Measurements from ENCODE around the gene CNTNAP2. TPM values are rescaled to one million over a fixed set of nuclear protein-coding genes. Genes with fewer than 3 reads are reported as not detected.

CNTNAP2 gene
- total RNA-seq, 2 experiments from 2014 or later, result 0.28 TPM; not detected in 1

GRCh38 chr7:147432079-147432478, 1315.5 kb downstream of the CNTNAP2 start:
- H3K4me1 ChIP-seq (ENCODE audit: insufficient read depth, low read length, poor library complexity, severe bottlenecking), result no peaks in the 10 kb centered on the region
- CTCF ChIA-PET (ENCODE audit: unreplicated experiment), result no interaction called here
- H3K9me2 ChIP-seq (ENCODE audit: insufficient read depth, low read length), result no peaks in the 10 kb centered on the region
- TF ChIP-seq, protein P1, sequence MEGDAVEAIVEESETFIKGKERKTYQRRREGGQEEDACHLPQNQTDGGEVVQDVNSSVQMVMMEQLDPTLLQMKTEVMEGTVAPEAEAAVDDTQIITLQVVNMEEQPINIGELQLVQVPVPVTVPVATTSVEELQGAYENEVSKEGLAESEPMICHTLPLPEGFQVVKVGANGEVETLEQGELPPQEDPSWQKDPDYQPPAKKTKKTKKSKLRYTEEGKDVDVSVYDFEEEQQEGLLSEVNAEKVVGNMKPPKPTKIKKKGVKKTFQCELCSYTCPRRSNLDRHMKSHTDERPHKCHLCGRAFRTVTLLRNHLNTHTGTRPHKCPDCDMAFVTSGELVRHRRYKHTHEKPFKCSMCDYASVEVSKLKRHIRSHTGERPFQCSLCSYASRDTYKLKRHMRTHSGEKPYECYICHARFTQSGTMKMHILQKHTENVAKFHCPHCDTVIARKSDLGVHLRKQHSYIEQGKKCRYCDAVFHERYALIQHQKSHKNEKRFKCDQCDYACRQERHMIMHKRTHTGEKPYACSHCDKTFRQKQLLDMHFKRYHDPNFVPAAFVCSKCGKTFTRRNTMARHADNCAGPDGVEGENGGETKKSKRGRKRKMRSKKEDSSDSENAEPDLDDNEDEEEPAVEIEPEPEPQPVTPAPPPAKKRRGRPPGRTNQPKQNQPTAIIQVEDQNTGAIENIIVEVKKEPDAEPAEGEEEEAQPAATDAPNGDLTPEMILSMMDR (conservative IDR thresholded peaks at IDR 0.05; ENCODE audit: low read length), result 0 out of 2 replicates have a peak, but pooled peaks have one; percentile 29
- TF ChIP-seq EZH2phosphoT487 (IDR thresholded peaks at IDR 0.05; ENCODE audit: borderline replicate concordance, low read depth, low read length), result no peak
- no TSS peak for BruUV-seq (replicated peaks)
- no peak overlapping the region for H2AFZ ChIP-seq (ENCODE audit: low read length)
- H3K27ac ChIP-seq (ENCODE audit: low read depth, low read length, poor library complexity, severe bottlenecking), result no peak overlapping the region
- H3K4me3 ChIP-seq (ENCODE audit: low read depth, low read length, poor library complexity, severe bottlenecking), result no peak overlapping the region
- H3K36me3 ChIP-seq (ENCODE audit: insufficient read depth, low read length), result no peaks in the 10 kb centered on the region
- POLR2A ChIA-PET, result no interaction called here
- no peak for DNase-seq (ENCODE audit: low spot score)
- no peak overlapping the region for H3K4me2 ChIP-seq (ENCODE audit: low read length)
- H4K20me1 ChIP-seq (ENCODE audit: insufficient read depth, low read length), result no peaks in the 10 kb centered on the region
- intact Hi-C loops (cut with micrococcal nuclease; ENCODE audit: unreplicated experiment), result no loop called here
- no peaks in the 10 kb centered on the region for H3K9me3 ChIP-seq (ENCODE audit: low read length)
- no peaks in the 10 kb centered on the region for H3K79me2 ChIP-seq (ENCODE audit: insufficient read depth, low read depth, low read length)

DNA sequence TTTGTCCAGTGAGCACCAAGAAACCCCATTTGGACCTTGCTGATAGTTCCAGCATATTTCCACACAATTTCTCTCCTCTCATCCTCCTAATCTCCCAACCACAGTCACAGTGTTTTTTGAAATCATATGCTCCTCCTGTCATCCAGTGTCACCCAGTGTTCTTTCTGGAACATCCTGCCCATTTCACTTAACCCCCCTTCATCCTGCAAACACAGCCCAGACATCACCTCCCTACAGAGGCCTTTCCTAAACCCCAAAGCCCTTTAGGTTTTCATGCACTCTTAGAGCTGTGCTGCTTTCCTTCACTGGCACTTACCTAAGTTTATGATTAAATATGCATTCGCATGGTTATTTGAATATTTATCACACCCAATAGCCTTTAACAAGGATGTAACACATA, 1316.0 kb downstream of the CNTNAP2 start:
- no peaks in the 10 kb centered on the region for H3K36me3 ChIP-seq (ENCODE audit: insufficient read depth, low read length)
- H3K4me1 ChIP-seq (ENCODE audit: insufficient read depth, low read length, poor library complexity, severe bottlenecking), result no peaks in the 10 kb centered on the region
- H4K20me1 ChIP-seq (ENCODE audit: insufficient read depth, low read length), result no peaks in the 10 kb centered on the region
- intact Hi-C loops (cut with micrococcal nuclease; ENCODE audit: unreplicated experiment), result no loop called here
- no peaks in the 10 kb centered on the region for H3K9me3 ChIP-seq (ENCODE audit: low read length)
- no peak for DNase-seq (ENCODE audit: low spot score)
- BruUV-seq (replicated peaks), result no TSS peak
- no peaks in the 10 kb centered on the region for H3K79me2 ChIP-seq (ENCODE audit: insufficient read depth, low read depth, low read length)
- no peak overlapping the region for H3K4me2 ChIP-seq (ENCODE audit: low read length)
- no peak overlapping the region for H3K4me3 ChIP-seq (ENCODE audit: low read depth, low read length, poor library complexity, severe bottlenecking)
- CTCF ChIA-PET (ENCODE audit: unreplicated experiment), result no interaction called here
- POLR2A ChIA-PET, result no interaction called here
- no peak overlapping the region for H2AFZ ChIP-seq (ENCODE audit: low read length)
- H3K9me2 ChIP-seq (ENCODE audit: insufficient read depth, low read length), result no peaks in the 10 kb centered on the region
- H3K27ac ChIP-seq (ENCODE audit: low read depth, low read length, poor library complexity, severe bottlenecking), result no peak overlapping the region
- TF ChIP-seq, protein P1 (conservative IDR thresholded peaks at IDR 0.05; ENCODE audit: low read length), result no peak
- TF ChIP-seq EZH2phosphoT487 (IDR thresholded peaks at IDR 0.05; ENCODE audit: borderline replicate concordance, low read depth, low read length), result no peak

- Histone ChIP-seq H2AFZ (ENCODE audit: low read length) (no peak overlapping the region), H3K36me3 (ENCODE audit: insufficient read depth, low read length) (no peaks in the 10 kb centered on the region), H3K4me1 (ENCODE audit: insufficient read depth, low read length, poor library complexity, severe bottlenecking) (no peaks in the 10 kb centered on the region), H3K9me3 (ENCODE audit: low read length) (no peaks in the 10 kb centered on the region), H3K4me2 (ENCODE audit: low read length) (no peak overlapping the region), H3K4me3 (ENCODE audit: low read depth, low read length, poor library complexity, severe bottlenecking) (no peak overlapping the region), H4K20me1 (ENCODE audit: insufficient read depth, low read length) (no peaks in the 10 kb centered on the region), H3K9me2 (ENCODE audit: insufficient read depth, low read length) (no peaks in the 10 kb centered on the region), H3K79me2 (ENCODE audit: insufficient read depth, low read depth, low read length) (no peaks in the 10 kb centered on the region), H3K27ac (ENCODE audit: low read depth, low read length, poor library complexity, severe bottlenecking) (no peak overlapping the region)
- TF ChIP-seq, protein P1 (conservative IDR thresholded peaks at IDR 0.05; ENCODE audit: low read length), result no peak
- no peak for TF ChIP-seq EZH2phosphoT487 (IDR thresholded peaks at IDR 0.05; ENCODE audit: borderline replicate concordance, low read depth, low read length)
- no TSS peak for BruUV-seq (replicated peaks)
- ChIA-PET POLR2A (interaction anchor here (1.0 kb wide), 1 partner anchor 93 kb away, joined by 3 read pairs; no protein-coding TSS in a partner anchor), CTCF (ENCODE audit: unreplicated experiment) (no interaction called here)
- intact Hi-C loops (cut with micrococcal nuclease; ENCODE audit: unreplicated experiment), result no loop called here
- no peak for DNase-seq (ENCODE audit: low spot score)
Measured at GRCh38 chr7:147436718-147437117, 1320.1 kb downstream of the CNTNAP2 start.
